Stomach (tissue), 4 donors: Measurements from ENCODE around the gene PRKACG.

Experiments used
- CTCF ChIP-seq, 7 experiments: fragments of 450-650 bp in 4 of 7; fragments of 200-600 bp in 3 of 7; sonication (generic) in 3 of 7; IDR thresholded peaks; one replicate each; pipeline ENCODE4 v1.5.1; 2016 to 2019; ENCODE audit warnings: antibody characterized with exemption in 7 of 7, control low read depth in 2 of 7, mild to moderate bottlenecking in 1 of 7
- EP300 ChIP-seq: sonication (generic); formaldehyde crosslinking; IDR thresholded peaks from one replicate; pipeline ENCODE4 v1.6.1; 2017; ENCODE audit warnings: antibody characterized with exemption
- POLR2A ChIP-seq, 4 donors: fragments of 450-650 bp; IDR thresholded peaks; one replicate each; pipeline ENCODE4 v1.6.1; 2016; ENCODE audit warnings: antibody characterized with exemption in 4 of 4, control low read depth in 2 of 4, mild to moderate bottlenecking in 1 of 4, moderate library complexity in 1 of 4
- POLR2AphosphoS5 ChIP-seq, 3 donors: sonication (generic); formaldehyde crosslinking; IDR thresholded peaks; one replicate each; pipeline ENCODE4 v1.6.1; 2016; ENCODE audit warnings: antibody characterized with exemption in 3 of 3

DNA sequence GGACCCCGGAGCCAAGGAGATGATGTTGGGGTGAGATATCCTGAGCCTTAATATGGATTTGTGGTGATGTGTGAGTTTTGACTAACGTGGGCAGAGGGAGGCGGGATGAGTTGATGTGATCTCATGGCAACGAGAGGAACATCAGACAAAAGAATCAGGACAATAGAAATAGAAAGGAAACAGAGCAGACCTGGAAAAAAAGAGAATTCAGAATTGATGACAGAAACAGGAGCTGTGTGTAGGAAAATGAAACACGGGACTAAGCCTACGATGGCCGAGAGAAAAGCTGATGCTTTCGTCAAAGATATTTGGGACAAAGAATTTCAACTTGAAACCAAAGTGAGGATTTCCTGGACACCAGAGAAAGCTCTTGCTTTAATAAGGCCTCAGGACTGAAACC is 10.9 kb downstream of the PRKACG start:
- no peak for TF ChIP-seq POLR2A (IDR thresholded peaks at IDR 0.05)
- no peak for TF ChIP-seq CTCF (IDR thresholded peaks at IDR 0.05)
- no peak for TF ChIP-seq EP300
- TF ChIP-seq POLR2AphosphoS5 (IDR thresholded peaks at IDR 0.05): no peak
